Measurements from ENCODE around the gene TEX2. TPM values are rescaled to one million over a fixed set of nuclear protein-coding genes. Genes with fewer than 3 reads are reported as not detected.

Gene TEX2
- total and polyA plus RNA-seq, 2 donors (not counting 1 experiment from before 2014, with no cell fraction given), result 4.0 to 7.6 TPM

GRCh38 chr17:64128787-64129514 is 134.1 kb downstream of the TEX2 start:
- Histone ChIP-seq H3K79me2 (ENCODE audit: control insufficient read depth, insufficient read depth, low read length) (peaks cover 28% of the 10 kb centered on the region), H3K4me3 (ENCODE audit: control extremely low read depth in 1 of 5, extremely low read depth in 1 of 5, insufficient read depth in 1 of 5, low read depth in 2 of 5, low read length in 4 of 5) (peak overlapping the region; percentile 32 to 80 (median 66)), H3K9me3 (ENCODE audit: control extremely low read depth in 1 of 3, control insufficient read depth in 2 of 3, insufficient read depth in 1 of 3, low read length in 2 of 3) (no peaks in the 10 kb centered on the region), H3K27me3 (replicated peaks in 1 of 4; ENCODE audit: control extremely low read depth in 1 of 4, control insufficient read depth in 3 of 4, insufficient read depth in 4 of 4, low read length in 3 of 4) (no peaks in the 10 kb centered on the region), H2AFZ (ENCODE audit: insufficient read depth, low read depth, low read length, poor library complexity, severe bottlenecking) (peak overlapping the region; percentile 96), H3K27ac (ENCODE audit: low read length in 2 of 2) (peak overlapping the region in 1 of 2 donors; percentile 76), H3K9ac (ENCODE audit: low read length) (peak overlapping the region; percentile 81), H3K4me1 (ENCODE audit: control insufficient read depth in 2 of 2, insufficient read depth in 2 of 2, low read length in 2 of 2) (peaks cover 13 to 23% of the 10 kb centered on the region in 2 donors), H3K4me2 (replicated peaks; ENCODE audit: low read depth, low read length, poor library complexity, severe bottlenecking) (peak overlapping the region; percentile 95), H4K20me1 (ENCODE audit: control insufficient read depth, insufficient read depth, low read length, poor library complexity, severe bottlenecking) (no peaks in the 10 kb centered on the region), H3K36me3 (replicated peaks in 1 of 2; ENCODE audit: control extremely low read depth in 1 of 2, control insufficient read depth in 1 of 2, extremely low read depth in 1 of 2, insufficient read depth in 2 of 2, low read length in 1 of 2) (no peaks in the 10 kb centered on the region)
- CTCF ChIA-PET, result interaction anchor here (0.8 to 16.3 kb wide), 6 partner anchors 16 to 294 kb away, joined by 3 to 655 read pairs (median 59); partner anchors contain the start of gene CSHL1
- Mint-ChIP-seq H3K4me3 (peak overlapping the region; percentile 89), H3K4me1 (peaks cover 21% of the 10 kb centered on the region), H3K27me3 (no peaks in the 10 kb centered on the region), H3K27ac (peak overlapping the region; percentile 80), H3K9me3 (ENCODE audit: insufficient read depth) (no peaks in the 10 kb centered on the region)
- TF ChIP-seq CTCF (IDR thresholded peaks at IDR 0.05) (no peak), EZH2 (IDR thresholded peaks at IDR 0.05; ENCODE audit: borderline replicate concordance, insufficient read depth, low read depth, low read length, poor library complexity, severe bottlenecking) (no peak)
- ATAC-seq (ENCODE audit: low read depth), result no peak
- DNase-seq, result no peak
- intact Hi-C loops (cut with micrococcal nuclease), result no loop called here
- 13% methylated on average over 11 of the region's 15 CpGs for WGBS (ENCODE audit: insufficient coverage)
- POLR2A ChIA-PET, result interaction anchor here (0.7 to 3.7 kb wide), 6 partner anchors 10 to 207 kb away, joined by 4 to 22 read pairs (median 5); partner anchors contain the start of gene ICAM2

GRCh38 chr17:64126918-64127317 is 136.1 kb downstream of the TEX2 start:
- DNase-seq, result no peak
- TF ChIP-seq EZH2 (IDR thresholded peaks at IDR 0.05; ENCODE audit: borderline replicate concordance, insufficient read depth, low read depth, low read length, poor library complexity, severe bottlenecking) (no peak), CTCF (IDR thresholded peaks at IDR 0.05) (no peak)
- Mint-ChIP-seq H3K4me3 (no peak overlapping the region), H3K27me3 (no peaks in the 10 kb centered on the region), H3K4me1 (peaks cover 21% of the 10 kb centered on the region), H3K27ac (no peak overlapping the region), H3K9me3 (ENCODE audit: insufficient read depth) (no peaks in the 10 kb centered on the region)
- Histone ChIP-seq H3K27me3 (replicated peaks in 1 of 4; ENCODE audit: control extremely low read depth in 1 of 4, control insufficient read depth in 3 of 4, insufficient read depth in 4 of 4, low read length in 3 of 4) (no peaks in the 10 kb centered on the region), H3K4me1 (ENCODE audit: control insufficient read depth in 2 of 2, insufficient read depth in 2 of 2, low read length in 2 of 2) (peaks cover 13 to 23% of the 10 kb centered on the region in 2 donors), H3K9ac (ENCODE audit: low read length) (no peak overlapping the region), H3K36me3 (replicated peaks in 1 of 2; ENCODE audit: control extremely low read depth in 1 of 2, control insufficient read depth in 1 of 2, extremely low read depth in 1 of 2, insufficient read depth in 2 of 2, low read length in 1 of 2) (no peaks in the 10 kb centered on the region), H3K79me2 (ENCODE audit: control insufficient read depth, insufficient read depth, low read length) (peaks cover 32% of the 10 kb centered on the region), H3K27ac (ENCODE audit: low read length in 2 of 2) (no peak overlapping the region), H2AFZ (ENCODE audit: insufficient read depth, low read depth, low read length, poor library complexity, severe bottlenecking) (no peak overlapping the region), H4K20me1 (ENCODE audit: control insufficient read depth, insufficient read depth, low read length, poor library complexity, severe bottlenecking) (no peaks in the 10 kb centered on the region), H3K4me3 (ENCODE audit: control extremely low read depth in 1 of 5, extremely low read depth in 1 of 5, insufficient read depth in 1 of 5, low read depth in 2 of 5, low read length in 4 of 5) (no peak overlapping the region), H3K4me2 (replicated peaks; ENCODE audit: low read depth, low read length, poor library complexity, severe bottlenecking) (no peak overlapping the region), H3K9me3 (ENCODE audit: control extremely low read depth in 1 of 3, control insufficient read depth in 2 of 3, insufficient read depth in 1 of 3, low read length in 2 of 3) (no peaks in the 10 kb centered on the region)
- WGBS (ENCODE audit: insufficient coverage), result 80% methylated on average over 1 of the region's 1 CpG
- CTCF ChIA-PET, result interaction anchor here (0.6 to 16.3 kb wide), 2 partner anchors 98 to 207 kb away, joined by 4 to 655 read pairs; no protein-coding TSS in a partner anchor
- intact Hi-C loops (cut with micrococcal nuclease), result no loop called here
- no peak for ATAC-seq (ENCODE audit: low read depth)
- POLR2A ChIA-PET, result no interaction called here
